MM.1S (cell line): ENCODE data around the gene CDON.

Experiments
- CTCF ChIP-seq: fragments of 300-600 bp; sonication (generic); IDR thresholded peaks from 2 replicates; pipeline ENCODE4 v1.5.1; 2016; ENCODE audit warnings: antibody characterized with exemption, low read length, mixed read lengths
- EZH2 ChIP-seq: fragments of 300-600 bp; sonication (generic); optimal IDR thresholded peaks from 2 replicates; pipeline ENCODE3; 2017; ENCODE audit warnings: low read depth, mild to moderate bottlenecking, antibody characterized with exemption, low read length, mixed read lengths
- EZH2phosphoT487 ChIP-seq: fragments of 300-600 bp; sonication (generic); IDR thresholded peaks from 2 replicates; pipeline ENCODE4 v1.6.1; 2018; ENCODE audit warnings: antibody characterized with exemption, low read length

GRCh38 chr11:126095745-126096144 lies 33.1 kb upstream of the CDON start:
- TF ChIP-seq EZH2 = no peak
- no peak for TF ChIP-seq CTCF
- TF ChIP-seq EZH2phosphoT487 = no peak
